Measurements from ENCODE around the gene GPRC5B. TPM values are rescaled to one million over a fixed set of nuclear protein-coding genes. Genes with fewer than 3 reads are reported as not detected.

GPRC5B gene
- total RNA-seq, 1 donor from 2014 or later: 59.3 TPM

GRCh38 chr16:19876501-19877059 is 8.1 kb downstream of the GPRC5B start:
- no peaks in the 10 kb centered on the region for H3K9me3 Mint-ChIP-seq
- H3K4me1 Mint-ChIP-seq: peaks cover 41% of the 10 kb centered on the region
- TF ChIP-seq CTCF (conservative IDR thresholded peaks at IDR 0.05): no peak
- H3K27me3 Mint-ChIP-seq (ENCODE audit: low read depth): no peaks in the 10 kb centered on the region
- H3K4me3 Mint-ChIP-seq: no peak overlapping the region
- no peak for DNase-seq (ENCODE audit: low read depth, low spot score)
- H3K27ac Mint-ChIP-seq (ENCODE audit: unreplicated experiment): no peak overlapping the region
- peaks cover 16% of the 10 kb centered on the region for H3K36me3 Mint-ChIP-seq (ENCODE audit: low read depth)

- Mint-ChIP-seq H3K36me3 (ENCODE audit: low read depth) (peaks cover 16% of the 10 kb centered on the region), H3K27me3 (ENCODE audit: low read depth) (no peaks in the 10 kb centered on the region), H3K4me3 (no peak overlapping the region), H3K27ac (ENCODE audit: unreplicated experiment) (no peak overlapping the region), H3K4me1 (peaks cover 38% of the 10 kb centered on the region), H3K9me3 (no peaks in the 10 kb centered on the region)
- no peak for TF ChIP-seq CTCF (conservative IDR thresholded peaks at IDR 0.05)
- no peak for DNase-seq (ENCODE audit: low read depth, low spot score)
Measured at GRCh38 chr16:19875900-19876299, 8.7 kb downstream of the GPRC5B start.

GRCh38 chr16:19874851-19875546 is 9.6 kb downstream of the GPRC5B start:
- no peak overlapping the region for H3K27ac Mint-ChIP-seq (ENCODE audit: unreplicated experiment)

GRCh38 chr16:19874026-19874425 is 10.6 kb downstream of the GPRC5B start:
- Mint-ChIP-seq H3K27ac (ENCODE audit: unreplicated experiment) (peak overlapping the region; percentile 15), H3K4me3 (no peak overlapping the region), H3K9me3 (no peaks in the 10 kb centered on the region), H3K27me3 (ENCODE audit: low read depth) (no peaks in the 10 kb centered on the region), H3K36me3 (ENCODE audit: low read depth) (peaks cover 20% of the 10 kb centered on the region), H3K4me1 (peaks cover 35% of the 10 kb centered on the region)
- TF ChIP-seq CTCF (conservative IDR thresholded peaks at IDR 0.05): no peak
- DNase-seq (ENCODE audit: low read depth, low spot score): no peak

More at GRCh38 chr16:19874851-19875546, 9.6 kb downstream of the GPRC5B start:
- DNase-seq (ENCODE audit: low read depth, low spot score): no peak
- Mint-ChIP-seq H3K4me3 (peak overlapping the region; percentile 51), H3K36me3 (ENCODE audit: low read depth) (peaks cover 20% of the 10 kb centered on the region), H3K9me3 (no peaks in the 10 kb centered on the region), H3K4me1 (peaks cover 42% of the 10 kb centered on the region), H3K27me3 (ENCODE audit: low read depth) (no peaks in the 10 kb centered on the region)
- no peak for TF ChIP-seq CTCF (conservative IDR thresholded peaks at IDR 0.05)

- no peaks in the 10 kb centered on the region for H3K9me3 Mint-ChIP-seq
- peaks cover 22% of the 10 kb centered on the region for H3K36me3 Mint-ChIP-seq (ENCODE audit: low read depth)
- no peak overlapping the region for H3K4me3 Mint-ChIP-seq
- H3K27ac Mint-ChIP-seq (ENCODE audit: unreplicated experiment): no peak overlapping the region
- no peak for TF ChIP-seq CTCF (conservative IDR thresholded peaks at IDR 0.05)
- peaks cover 35% of the 10 kb centered on the region for H3K4me1 Mint-ChIP-seq
- no peak for DNase-seq (ENCODE audit: low read depth, low spot score)
- no peaks in the 10 kb centered on the region for H3K27me3 Mint-ChIP-seq (ENCODE audit: low read depth)
Measured at GRCh38 chr16:19872935-19873334, 11.7 kb downstream of the GPRC5B start.
